HEK293 (cell line): ENCODE results near the gene S100A12.

Source experiments
- CTCF ChIA-PET: fragments of 350-600 bp; formaldehyde crosslinking; extraction: SDS; loops from one replicate; lab custom pipeline; 2021; ENCODE audit warnings: antibody characterized with exemption; lab: Yijun Ruan, JAX
- POLR2A ChIA-PET: fragments of 300-600 bp; formaldehyde crosslinking; extraction: SDS; loops from one replicate; lab custom pipeline; 2020; ENCODE audit warnings: antibody characterized with exemption, inconsistent platforms; lab: Yijun Ruan, JAX
- H3K27ac ChIP-seq: fragments of 200-500 bp; sonication (Bioruptor generic); 2 replicates; pipeline ENCODE4 v1.5.1; 2014; ENCODE audit warnings: low read depth, low read length, control low read depth, inconsistent platforms; ENCODE audit errors: extremely low read depth
- H3K36me3 ChIP-seq, 2 experiments: fragments of 200-500 bp in 1 of 2; sonication (Bioruptor generic) in 1 of 2; 1 replicate in 1 of 2; 2 replicates in 1 of 2; pipeline ENCODE4 v1.5.1; 2014 to 2017; ENCODE audit warnings: inconsistent platforms in 2 of 2, low read length in 2 of 2; ENCODE audit not compliant: control insufficient read depth in 2 of 2, insufficient read depth in 1 of 2
- H3K4me1 ChIP-seq: fragments of 200-500 bp; sonication (Bioruptor generic); 2 replicates; pipeline ENCODE4 v1.5.1; 2014; ENCODE audit warnings: mild to moderate bottlenecking, low read length, inconsistent platforms; ENCODE audit not compliant: control insufficient read depth, insufficient read depth
- H3K4me3 ChIP-seq: 2 replicates; pipeline ENCODE4 v1.5.1; 2011; ENCODE audit warnings: low read depth, mild to moderate bottlenecking, control low read depth, low read length, moderate library complexity
- H3K9me3 ChIP-seq: fragments of 200-500 bp; sonication (Bioruptor generic); 2 replicates; pipeline ENCODE4 v1.5.1; 2014; ENCODE audit warnings: low read depth, low read length, inconsistent platforms; ENCODE audit not compliant: control insufficient read depth, insufficient read depth
- CTCF ChIP-seq: fragments of 450-650 bp; formaldehyde crosslinking; IDR thresholded peaks from 2 replicates; pipeline ENCODE4 v1.5.1; 2016; ENCODE audit warnings: missing biosample characterization, missing genetic modification characterization
- INSM2 ChIP-seq: fragments of 450-650 bp; formaldehyde crosslinking; IDR thresholded peaks from 2 replicates; pipeline ENCODE4 v1.5.1; 2016; ENCODE audit warnings: missing biosample characterization, missing genetic modification characterization
- KLF1 ChIP-seq: fragments of 450-650 bp; formaldehyde crosslinking; IDR thresholded peaks from 2 replicates; pipeline ENCODE4 v1.5.1; 2016; ENCODE audit warnings: missing biosample characterization, missing genetic modification characterization
- KLF16 ChIP-seq: fragments of 450-650 bp; formaldehyde crosslinking; IDR thresholded peaks from 2 replicates; pipeline ENCODE4 v1.5.1; 2017; ENCODE audit warnings: missing biosample characterization, missing genetic modification characterization
- KLF9 ChIP-seq: fragments of 450-650 bp; formaldehyde crosslinking; IDR thresholded peaks from 2 replicates; pipeline ENCODE4 v1.5.1; 2016; ENCODE audit warnings: missing biosample characterization, missing genetic modification characterization, low read depth
- OVOL3 ChIP-seq: fragments of 450-650 bp; formaldehyde crosslinking; IDR thresholded peaks from 2 replicates; pipeline ENCODE4 v1.5.1; 2016; ENCODE audit warnings: missing biosample characterization, missing genetic modification characterization
- SCRT1 ChIP-seq: fragments of 450-650 bp; formaldehyde crosslinking; IDR thresholded peaks from 2 replicates; pipeline ENCODE4 v1.5.1; 2016; ENCODE audit warnings: missing biosample characterization, missing genetic modification characterization, borderline replicate concordance
- TCF7L2 ChIP-seq: IDR thresholded peaks from 2 replicates; pipeline ENCODE4 v1.6.1; 2011; ENCODE audit warnings: low read depth, mild to moderate bottlenecking, inconsistent platforms, low read length, moderate library complexity, borderline replicate concordance
- YY2 ChIP-seq: fragments of 450-650 bp; formaldehyde crosslinking; IDR thresholded peaks from 2 replicates; pipeline ENCODE4 v1.5.1; 2016; ENCODE audit warnings: missing biosample characterization, missing genetic modification characterization
- ZBTB17 ChIP-seq: fragments of 450-650 bp; formaldehyde crosslinking; IDR thresholded peaks from 2 replicates; pipeline ENCODE4 v1.5.1; 2016; ENCODE audit warnings: missing biosample characterization, missing genetic modification characterization
- ZNF10 ChIP-seq: fragments of 450-650 bp; formaldehyde crosslinking; IDR thresholded peaks from 2 replicates; pipeline ENCODE4 v1.5.1; 2017; ENCODE audit warnings: missing biosample characterization, missing genetic modification characterization
- ZNF157 ChIP-seq: fragments of 450-650 bp; formaldehyde crosslinking; IDR thresholded peaks from 2 replicates; pipeline ENCODE4 v1.5.1; 2016; ENCODE audit warnings: missing biosample characterization, missing genetic modification characterization
- ZNF184 ChIP-seq: fragments of 450-650 bp; IDR thresholded peaks from 2 replicates; pipeline ENCODE4 v1.5.1; 2018; ENCODE audit warnings: missing biosample characterization, mild to moderate bottlenecking, missing genetic modification characterization
- ZNF324 ChIP-seq: fragments of 450-650 bp; formaldehyde crosslinking; IDR thresholded peaks from 2 replicates; pipeline ENCODE4 v1.5.1; 2016; ENCODE audit warnings: missing biosample characterization, missing genetic modification characterization
- ZNF341 ChIP-seq: fragments of 450-650 bp; formaldehyde crosslinking; IDR thresholded peaks from 2 replicates; pipeline ENCODE4; 2016; ENCODE audit warnings: low read depth, missing biosample characterization, missing genetic modification characterization
- ZNF423 ChIP-seq: fragments of 450-650 bp; formaldehyde crosslinking; IDR thresholded peaks from 2 replicates; pipeline ENCODE4 v1.5.1; 2016; ENCODE audit warnings: missing biosample characterization, missing genetic modification characterization
- ZNF433 ChIP-seq: fragments of 450-650 bp; formaldehyde crosslinking; IDR thresholded peaks from 2 replicates; pipeline ENCODE4 v1.5.1; 2016; ENCODE audit warnings: missing biosample characterization, missing genetic modification characterization, low read depth
- ZNF529 ChIP-seq: fragments of 450-650 bp; formaldehyde crosslinking; IDR thresholded peaks from 2 replicates; pipeline ENCODE4 v1.5.1; 2017; ENCODE audit warnings: missing genetic modification characterization, missing biosample characterization; ENCODE audit not compliant: insufficient replicate concordance
- ZNF544 ChIP-seq: fragments of 450-650 bp; formaldehyde crosslinking; IDR thresholded peaks from 2 replicates; pipeline ENCODE4 v1.5.0; 2017; ENCODE audit warnings: missing biosample characterization, missing genetic modification characterization
- ZNF560 ChIP-seq: fragments of 450-650 bp; formaldehyde crosslinking; IDR thresholded peaks from 2 replicates; pipeline ENCODE4 v1.5.1; 2017; ENCODE audit warnings: missing biosample characterization, missing genetic modification characterization, borderline replicate concordance
- ZNF600 ChIP-seq: fragments of 450-650 bp; formaldehyde crosslinking; IDR thresholded peaks from 2 replicates; pipeline ENCODE4 v1.5.1; 2016; ENCODE audit warnings: missing biosample characterization, missing genetic modification characterization
- ZNF623 ChIP-seq: fragments of 450-650 bp; formaldehyde crosslinking; IDR thresholded peaks from 2 replicates; pipeline ENCODE4 v1.5.1; 2016; ENCODE audit warnings: missing biosample characterization, missing genetic modification characterization
- ZNF654 ChIP-seq: fragments of 450-650 bp; formaldehyde crosslinking; IDR thresholded peaks from 2 replicates; pipeline ENCODE4 v1.5.1; 2016; ENCODE audit warnings: low read depth, missing biosample characterization, missing genetic modification characterization
- ZNF747 ChIP-seq: fragments of 450-650 bp; formaldehyde crosslinking; IDR thresholded peaks from 2 replicates; pipeline ENCODE4 v1.5.1; 2016; ENCODE audit warnings: missing biosample characterization, missing genetic modification characterization
- ZNF792 ChIP-seq: fragments of 450-650 bp; formaldehyde crosslinking; IDR thresholded peaks from 2 replicates; pipeline ENCODE4 v1.5.1; 2016; ENCODE audit warnings: missing biosample characterization, missing genetic modification characterization
- ZSCAN16 ChIP-seq: fragments of 450-650 bp; formaldehyde crosslinking; IDR thresholded peaks from 2 replicates; pipeline ENCODE4 v1.5.1; 2016; ENCODE audit warnings: missing biosample characterization, missing genetic modification characterization
- ZSCAN30 ChIP-seq: fragments of 450-650 bp; IDR thresholded peaks from 2 replicates; pipeline ENCODE4 v1.5.1; 2018; ENCODE audit warnings: missing biosample characterization, mild to moderate bottlenecking, missing genetic modification characterization, moderate library complexity
- TF ChIP-seq, protein P1 (sequence below): fragments of 450-650 bp; formaldehyde crosslinking; IDR thresholded peaks from 2 replicates; pipeline ENCODE4 v1.5.1; 2016; ENCODE audit warnings: missing biosample characterization, missing genetic modification characterization
- TF ChIP-seq, protein P2 (sequence below): fragments of 450-650 bp; IDR thresholded peaks from 2 replicates; pipeline ENCODE4 v1.5.1; 2018; ENCODE audit warnings: missing biosample characterization, missing genetic modification characterization

S100A12 gene

GRCh38 chr1:153355445-153356071, 19.9 kb downstream of the S100A12 start:
- H3K4me1 ChIP-seq: no peaks in the 10 kb centered on the region
- H3K36me3 ChIP-seq: no peaks in the 10 kb centered on the region
- POLR2A ChIA-PET: no interaction called here
- no peak overlapping the region for H3K27ac ChIP-seq
- TF ChIP-seq ZNF157 (tag by site-specific recombination): no peak
- 0 out of 2 replicates have a peak, but pooled peaks have one; percentile 30 for TF ChIP-seq ZNF600
- TF ChIP-seq ZNF433 (tag by site-specific recombination): no peak
- TF ChIP-seq ZNF341: peak; percentile 57
- no peak for TF ChIP-seq TCF7L2
- no peak for TF ChIP-seq SCRT1 (tag by site-specific recombination)
- TF ChIP-seq CTCF: peak; percentile 53; the same call in 1 of the 2 replicates
- TF ChIP-seq, protein P1, sequence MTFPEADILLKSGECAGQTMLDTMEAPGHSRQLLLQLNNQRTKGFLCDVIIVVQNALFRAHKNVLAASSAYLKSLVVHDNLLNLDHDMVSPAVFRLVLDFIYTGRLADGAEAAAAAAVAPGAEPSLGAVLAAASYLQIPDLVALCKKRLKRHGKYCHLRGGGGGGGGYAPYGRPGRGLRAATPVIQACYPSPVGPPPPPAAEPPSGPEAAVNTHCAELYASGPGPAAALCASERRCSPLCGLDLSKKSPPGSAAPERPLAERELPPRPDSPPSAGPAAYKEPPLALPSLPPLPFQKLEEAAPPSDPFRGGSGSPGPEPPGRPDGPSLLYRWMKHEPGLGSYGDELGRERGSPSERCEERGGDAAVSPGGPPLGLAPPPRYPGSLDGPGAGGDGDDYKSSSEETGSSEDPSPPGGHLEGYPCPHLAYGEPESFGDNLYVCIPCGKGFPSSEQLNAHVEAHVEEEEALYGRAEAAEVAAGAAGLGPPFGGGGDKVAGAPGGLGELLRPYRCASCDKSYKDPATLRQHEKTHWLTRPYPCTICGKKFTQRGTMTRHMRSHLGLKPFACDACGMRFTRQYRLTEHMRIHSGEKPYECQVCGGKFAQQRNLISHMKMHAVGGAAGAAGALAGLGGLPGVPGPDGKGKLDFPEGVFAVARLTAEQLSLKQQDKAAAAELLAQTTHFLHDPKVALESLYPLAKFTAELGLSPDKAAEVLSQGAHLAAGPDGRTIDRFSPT (tag by site-specific recombination): no peak
- TF ChIP-seq OVOL3 (tag by site-specific recombination): no peak
- peak; percentile 83 for TF ChIP-seq ZNF654 (tag by site-specific recombination)
- TF ChIP-seq ZNF184 (tag by site-specific recombination): no peak
- peak; percentile 100 for TF ChIP-seq ZSCAN30 (tag by site-specific recombination)
- peak; percentile 49 for TF ChIP-seq ZBTB17 (tag by site-specific recombination)
- TF ChIP-seq ZNF544 (tag by site-specific recombination): no peak
- TF ChIP-seq, all 188 proteins: peak for 6
- Histone ChIP-seq H3K4me3 (no peak overlapping the region), H3K9me3 (no peaks in the 10 kb centered on the region)
- CTCF ChIA-PET: interaction anchor here (0.6 to 11.6 kb wide), 26 partner anchors 12 to 1545 kb away, joined by 3 to 259 read pairs (median 4); no protein-coding TSS in a partner anchor

GRCh38 chr1:153354515-153355193, 20.8 kb downstream of the S100A12 start:
- ChIA-PET POLR2A (no interaction called here), CTCF (interaction anchor here (0.6 to 11.6 kb wide), 33 partner anchors 18 to 1544 kb away, joined by 3 to 259 read pairs (median 4); partner anchors contain the start of gene RAB13)
- H3K27ac ChIP-seq: no peak overlapping the region
- no peak for TF ChIP-seq ZNF560 (tag by site-specific recombination)
- TF ChIP-seq ZNF623 (tag by site-specific recombination): no peak
- no peak for TF ChIP-seq ZNF324
- TF ChIP-seq KLF16 (tag by site-specific recombination): no peak
- TF ChIP-seq INSM2: no peak
- TF ChIP-seq ZNF792 (tag by site-specific recombination): no peak
- no peak for TF ChIP-seq ZNF529
- no peak for TF ChIP-seq ZNF423 (tag by site-specific recombination)
- no peak for TF ChIP-seq KLF1 (tag by site-specific recombination)
- no peak for TF ChIP-seq ZNF10
- TF ChIP-seq, protein P2, sequence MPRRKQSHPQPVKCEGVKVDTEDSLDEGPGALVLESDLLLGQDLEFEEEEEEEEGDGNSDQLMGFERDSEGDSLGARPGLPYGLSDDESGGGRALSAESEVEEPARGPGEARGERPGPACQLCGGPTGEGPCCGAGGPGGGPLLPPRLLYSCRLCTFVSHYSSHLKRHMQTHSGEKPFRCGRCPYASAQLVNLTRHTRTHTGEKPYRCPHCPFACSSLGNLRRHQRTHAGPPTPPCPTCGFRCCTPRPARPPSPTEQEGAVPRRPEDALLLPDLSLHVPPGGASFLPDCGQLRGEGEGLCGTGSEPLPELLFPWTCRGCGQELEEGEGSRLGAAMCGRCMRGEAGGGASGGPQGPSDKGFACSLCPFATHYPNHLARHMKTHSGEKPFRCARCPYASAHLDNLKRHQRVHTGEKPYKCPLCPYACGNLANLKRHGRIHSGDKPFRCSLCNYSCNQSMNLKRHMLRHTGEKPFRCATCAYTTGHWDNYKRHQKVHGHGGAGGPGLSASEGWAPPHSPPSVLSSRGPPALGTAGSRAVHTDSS (tag by site-specific recombination): no peak
- no peak for TF ChIP-seq YY2 (tag by site-specific recombination)
- TF ChIP-seq ZSCAN16 (tag by site-specific recombination): no peak
- no peak for TF ChIP-seq ZNF747
- TF ChIP-seq OVOL3 (tag by site-specific recombination): no peak
- TF ChIP-seq KLF9: no peak
- no peaks in the 10 kb centered on the region for H3K9me3 ChIP-seq
- H3K4me1 ChIP-seq: no peaks in the 10 kb centered on the region
- H3K36me3 ChIP-seq: no peaks in the 10 kb centered on the region
- no peak overlapping the region for H3K4me3 ChIP-seq
